GM21528 (cell line): Measurements from ENCODE around the gene SLC38A3.
"Not testable (repeated sequence)": the region's sequence is repeated elsewhere in the genome, so short reads cannot be mapped to it uniquely, and the experiment has no call there.

Source experiments
- ATAC-seq: cut with Tn5 transposase; IDR thresholded peaks from one replicate; pipeline ENCODE4 v1.9.1; 2021; ENCODE audit warnings: mild to moderate bottlenecking, moderate library complexity; ENCODE audit not compliant: unreplicated experiment, low FRiP score

Gene SLC38A3

GRCh38 chr3:50245251-50245745 is 40.2 kb downstream of the SLC38A3 start:
- ATAC-seq: no peak

DNA sequence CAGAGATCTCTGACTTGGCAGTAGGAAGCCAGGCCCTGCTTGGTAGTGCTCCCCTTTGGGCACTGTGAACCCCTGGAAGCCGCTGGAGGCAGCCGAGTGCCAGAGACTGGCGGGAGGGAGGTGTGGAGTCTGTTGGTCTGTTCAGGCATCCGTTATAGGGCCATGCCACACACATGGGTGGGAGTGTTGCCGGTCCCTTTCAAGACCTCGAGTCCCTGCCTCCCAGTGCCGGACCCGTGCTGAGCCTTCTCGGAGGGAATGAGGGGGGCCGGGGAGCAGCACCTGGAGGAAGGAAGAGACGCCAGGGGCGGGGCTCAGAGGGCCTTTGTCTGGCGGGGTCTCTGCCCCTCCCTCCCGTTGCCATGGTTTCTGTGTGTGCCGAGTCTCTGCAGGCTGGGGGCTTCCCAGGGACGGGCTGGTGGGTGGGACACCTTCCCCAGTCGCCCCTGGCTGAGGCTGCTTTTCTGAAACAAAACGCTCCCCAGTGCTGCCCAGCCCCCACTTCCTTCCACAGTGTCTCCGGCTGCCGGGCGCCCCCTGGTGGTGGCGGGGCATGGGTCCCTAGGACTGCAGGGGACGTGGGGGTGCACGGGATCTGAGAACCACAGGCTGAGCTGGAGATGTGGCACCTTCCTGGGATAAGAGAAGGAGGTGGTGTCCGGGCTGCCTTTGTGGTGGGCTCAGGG is 40.9 kb downstream of the SLC38A3 start:
- ATAC-seq: peak; percentile 65

GRCh38 chr3:50246517-50246954 is 41.5 kb downstream of the SLC38A3 start:
- peak; percentile 43 for ATAC-seq

DNA sequence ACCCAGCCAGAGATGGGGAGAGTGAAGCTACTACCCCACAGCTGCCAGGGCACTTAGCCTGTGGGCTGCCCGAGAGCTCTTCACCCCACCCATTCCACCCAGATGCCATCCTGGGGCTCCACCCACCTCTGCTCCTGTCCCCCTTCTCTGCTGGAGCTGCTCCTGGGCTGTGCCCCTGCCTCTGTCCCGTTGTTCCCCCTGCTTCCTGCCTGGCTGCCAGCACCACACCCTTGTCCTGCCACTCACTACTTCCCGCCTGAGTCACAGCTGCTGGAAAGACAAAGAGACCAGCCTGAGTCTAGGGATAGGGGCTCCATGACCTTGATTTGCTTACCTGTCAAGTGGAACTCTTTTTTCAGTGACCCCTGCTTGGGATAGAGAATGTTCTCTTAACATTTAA is 43.3 kb downstream of the SLC38A3 start:
- ATAC-seq: no peak

- no peak for ATAC-seq
These were observed 44.4 kb downstream of the SLC38A3 start for GRCh38 chr3:50249457-50249856.

DNA sequence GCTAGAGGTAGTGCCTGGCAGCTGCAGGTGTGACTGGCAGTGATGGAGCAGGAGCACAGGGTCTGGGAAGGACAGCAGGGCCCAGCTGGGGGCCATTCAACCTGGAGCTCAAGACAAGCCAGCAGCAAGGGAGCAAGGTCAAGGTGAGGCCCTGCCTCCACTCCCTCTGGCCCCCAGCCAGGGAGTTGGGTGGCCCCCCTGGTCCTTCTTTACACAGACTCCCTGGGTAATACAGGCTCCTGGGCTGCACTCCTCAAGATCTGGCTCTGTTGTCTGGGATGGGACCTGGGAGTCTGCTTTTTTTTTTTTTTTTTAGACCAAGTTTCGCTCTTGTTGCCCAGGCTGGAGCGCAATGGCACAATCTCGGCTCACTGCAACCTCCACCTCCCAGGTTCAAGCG is 45.4 kb downstream of the SLC38A3 start:
- ATAC-seq: no peak

- no peak for ATAC-seq
These were observed 46.1 kb downstream of the SLC38A3 start for GRCh38 chr3:50251220-50251619.

DNA sequence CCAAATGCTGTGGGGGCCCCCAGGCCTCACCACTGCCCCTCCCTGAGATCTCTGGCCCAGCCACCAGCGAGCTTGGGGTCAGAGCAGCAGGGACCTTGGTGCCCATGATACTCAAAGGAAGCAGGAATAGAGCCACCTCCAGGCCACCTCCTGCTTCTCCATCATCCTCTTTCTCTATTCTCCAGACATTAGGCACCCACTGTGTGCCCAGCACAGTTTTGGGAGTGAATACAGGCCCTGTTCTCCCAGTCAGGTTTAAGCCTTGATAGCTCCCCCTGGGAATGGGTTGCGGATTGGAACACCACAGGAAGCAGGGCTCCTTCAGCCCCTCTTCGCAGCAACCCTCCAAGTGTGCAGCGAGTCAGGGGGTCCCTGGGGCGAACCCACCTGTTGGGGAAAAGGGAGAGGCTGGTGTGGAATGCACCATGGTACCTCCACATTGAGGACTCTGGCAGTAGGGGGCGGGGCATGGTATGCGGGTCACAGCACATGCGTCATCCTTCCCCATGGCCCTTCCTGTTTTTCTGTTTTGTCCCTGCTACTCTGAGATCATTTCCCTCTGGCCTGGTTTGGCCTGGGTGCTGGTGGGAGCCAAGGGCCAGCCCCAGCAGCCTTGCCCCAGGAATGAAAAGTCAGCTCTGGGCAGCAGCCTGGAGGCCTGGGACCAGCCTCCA is 49.6 kb downstream of the SLC38A3 start:
- ATAC-seq: no peak

- no peak for ATAC-seq
These were observed 50.2 kb downstream of the SLC38A3 start for GRCh38 chr3:50255251-50255615.

DNA sequence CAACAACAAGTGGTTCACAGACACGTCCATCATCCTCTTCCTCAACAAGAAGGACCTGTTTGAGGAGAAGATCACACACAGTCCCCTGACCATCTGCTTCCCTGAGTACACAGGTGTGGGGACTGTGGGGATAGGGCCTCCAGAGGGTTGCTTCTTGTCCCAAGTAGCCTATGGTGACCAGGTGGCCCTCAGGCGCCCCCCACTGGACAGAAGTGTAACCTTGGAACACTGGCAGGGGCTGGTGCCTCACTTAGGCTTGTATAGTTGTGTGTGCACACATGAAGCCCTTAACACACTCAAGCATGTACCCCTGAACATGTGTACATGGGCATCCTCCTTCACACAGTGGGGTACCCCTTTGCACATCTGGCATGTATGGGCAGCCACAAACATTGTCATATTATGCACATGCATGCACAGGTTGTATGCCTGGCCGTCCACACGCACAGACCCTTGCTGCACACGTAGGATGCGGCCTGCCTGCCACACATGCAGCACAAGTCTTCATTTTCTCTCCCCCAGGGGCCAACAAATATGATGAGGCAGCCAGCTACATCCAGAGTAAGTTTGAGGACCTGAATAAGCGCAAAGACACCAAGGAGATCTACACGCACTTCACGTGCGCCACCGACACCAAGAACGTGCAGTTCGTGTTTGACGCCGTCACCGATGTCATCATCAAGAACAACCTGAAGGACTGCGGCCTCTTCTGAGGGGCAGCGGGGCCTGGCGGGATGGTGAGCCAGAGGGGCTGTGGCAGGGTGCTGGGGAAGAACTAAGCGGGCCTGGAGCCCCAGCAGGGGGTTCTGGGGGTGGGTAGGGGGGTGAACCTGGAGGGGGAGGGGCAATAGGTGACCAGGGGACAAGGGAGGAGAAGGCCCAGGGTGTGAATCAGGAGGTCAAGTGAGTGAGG is 52.2 kb downstream of the SLC38A3 start:
- ATAC-seq: no peak

DNA sequence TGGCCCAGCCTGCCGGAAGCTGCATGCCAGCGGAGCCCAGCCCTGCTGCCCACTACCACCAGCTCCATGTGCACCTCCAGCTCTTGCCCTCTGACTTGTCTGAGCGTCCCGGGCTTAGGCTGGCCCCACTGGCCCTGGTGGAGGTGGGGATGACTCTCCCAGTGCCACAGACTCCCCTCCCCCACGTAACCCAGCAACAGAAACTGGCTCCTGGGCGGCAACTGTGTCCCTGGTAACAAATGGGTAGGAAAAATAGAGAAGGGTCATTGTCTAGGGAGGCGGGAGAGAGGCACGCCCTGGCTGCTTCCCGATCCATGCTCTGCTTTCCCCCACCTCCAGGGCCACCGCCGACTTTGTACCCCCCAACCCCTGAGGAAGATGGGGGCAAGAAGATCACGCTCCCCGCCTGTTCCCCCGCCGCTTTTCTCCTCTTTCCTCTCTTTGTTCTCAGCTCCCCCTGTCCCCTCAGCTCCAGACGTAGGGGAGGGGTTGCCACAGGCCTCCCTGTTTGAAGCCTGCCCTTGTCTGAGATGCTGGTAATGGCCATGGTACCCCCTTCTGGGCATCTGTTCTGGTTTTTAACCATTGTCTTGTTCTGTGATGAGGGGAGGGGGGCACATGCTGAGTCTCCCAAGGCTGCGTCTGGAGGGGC is 53.1 kb downstream of the SLC38A3 start:
- ATAC-seq: no peak

DNA sequence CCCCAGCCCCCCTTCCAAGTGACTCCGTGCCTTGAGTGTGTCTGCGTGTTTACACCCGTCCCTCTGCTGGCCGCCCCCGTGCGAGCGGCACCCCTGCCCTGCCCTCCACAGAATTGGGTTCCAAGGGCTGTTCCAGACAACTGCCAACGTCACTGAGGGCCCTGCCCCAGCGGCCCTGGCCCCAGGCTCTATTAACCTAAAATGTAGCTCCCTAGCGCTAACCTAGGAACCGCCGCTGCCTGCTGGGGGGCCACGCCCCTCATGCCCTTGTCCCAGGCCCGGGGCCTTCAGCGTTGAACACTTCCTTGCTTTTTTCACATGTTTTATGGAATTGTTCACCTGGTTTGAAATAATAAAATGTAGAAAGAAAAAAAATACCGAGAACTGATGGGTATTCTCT is 53.9 kb downstream of the SLC38A3 start:
- ATAC-seq: no peak

GRCh38 chr3:50259432-50260026 is 54.5 kb downstream of the SLC38A3 start:
- peak; percentile 33 for ATAC-seq

- peak; percentile 81 for ATAC-seq
These were observed 55.2 kb downstream of the SLC38A3 start for GRCh38 chr3:50260027-50260941.

GRCh38 chr3:50260942-50261441 is 55.9 kb downstream of the SLC38A3 start:
- ATAC-seq: no peak

GRCh38 chr3:50261505-50261904 is 56.4 kb downstream of the SLC38A3 start:
- ATAC-seq: no peak

DNA sequence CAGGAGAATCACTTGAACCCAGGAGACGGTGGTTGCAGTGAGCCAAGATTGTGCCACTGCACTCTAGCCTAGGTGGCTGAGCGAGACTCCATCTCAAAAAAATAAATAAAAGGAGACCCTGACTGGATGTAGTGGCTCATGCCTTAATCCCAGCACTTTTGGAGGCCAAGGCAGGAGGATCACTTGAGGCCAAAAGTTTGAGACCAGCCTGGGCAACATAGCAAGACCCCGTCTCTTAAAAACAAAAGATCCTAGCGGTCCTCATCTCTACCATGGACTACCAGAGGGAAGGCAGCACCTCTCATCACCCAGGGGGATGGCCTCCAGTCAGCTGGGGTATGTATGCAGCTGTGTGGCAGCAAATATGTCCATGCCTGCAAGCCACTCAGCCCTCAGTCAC is 57.1 kb downstream of the SLC38A3 start:
- not testable (repeated sequence) for ATAC-seq

GRCh38 chr3:50262778-50263177 is 57.7 kb downstream of the SLC38A3 start:
- ATAC-seq: no peak
